ENCODE measurements around the gene CADM4.

- no peak for TF ChIP-seq CTCF (IDR thresholded peaks at IDR 0.05)
- no peak for TF ChIP-seq POLR2A (IDR thresholded peaks at IDR 0.05)
Observed at GRCh38 chr19:43675906-43676305, 36.3 kb upstream of the CADM4 start.

All from thyroid gland (tissue), 4 donors.